ENCODE data around the gene SETD2. TPM values are rescaled to one million over a fixed set of nuclear protein-coding genes. Genes with fewer than 3 reads are reported as not detected.

Gene SETD2
- total and polyA plus RNA-seq, 2 experiments from 2014 or later: 16.7 to 45.2 TPM

DNA sequence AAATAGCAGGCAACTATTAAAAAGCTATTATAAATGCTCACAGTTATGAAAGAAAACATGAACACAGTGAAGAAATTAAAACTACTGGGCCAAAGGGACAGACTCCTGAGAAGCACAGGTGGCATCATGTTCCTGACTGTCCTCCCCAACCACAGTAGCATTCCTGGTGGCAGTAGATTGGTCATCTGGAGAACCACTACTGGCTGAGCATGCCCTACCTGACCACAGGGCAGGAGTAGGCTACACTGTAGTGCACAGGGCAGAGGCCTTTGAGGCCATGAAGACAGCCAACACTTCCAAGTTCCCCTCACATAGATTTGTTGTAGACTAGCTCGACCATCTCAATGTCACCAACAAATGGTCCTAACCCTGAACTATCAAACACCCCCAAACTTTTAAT lies 135.2 kb downstream of the SETD2 start (continued):
- TF ChIP-seq CREB1 (CRISPR knock-in tag; IDR thresholded peaks at IDR 0.05; ENCODE audit: low read depth): no peak

- Mint-ChIP-seq H3K27ac (no peak overlapping the region), H3K36me3 (ENCODE audit: low read depth) (peaks cover 5% of the 10 kb centered on the region; the same call in 2 of the 3 replicates), H3K9me3 (no peaks in the 10 kb centered on the region), H3K4me1 (peaks cover 7% of the 10 kb centered on the region; the same call in 2 of the 3 replicates), H3K4me3 (no peak overlapping the region), H3K27me3 (ENCODE audit: insufficient read depth, low read depth, poor library complexity) (no peaks in the 10 kb centered on the region)
- no peak overlapping the region for H3K4me2 ChIP-seq
- H3K27me3 ChIP-seq (ENCODE audit: insufficient read depth): no peaks in the 10 kb centered on the region
- H3K79me2 ChIP-seq (replicated peaks; ENCODE audit: insufficient read depth): peaks cover 17% of the 10 kb centered on the region; the same call in 1 of the 2 replicates
- H3F3A ChIP-seq (replicated peaks; ENCODE audit: low read depth): no peaks in the 10 kb centered on the region
- peaks cover 15% of the 10 kb centered on the region; the same call in 1 of the 2 replicates for H4K20me1 ChIP-seq (replicated peaks; ENCODE audit: insufficient read depth)
- DNase-seq (ENCODE audit: low spot score) (no peak), ATAC-seq (no peak)
- no peak overlapping the region for H2AFZ ChIP-seq
- H3K27ac ChIP-seq (ENCODE audit: low read depth): peak overlapping the region; percentile 67; the same call in 1 of the 2 replicates
- H3K4me1 ChIP-seq (ENCODE audit: insufficient read depth): peaks cover 4% of the 10 kb centered on the region; the same call in 1 of the 2 replicates
- H3K9me2 ChIP-seq (ENCODE audit: insufficient read depth): no peaks in the 10 kb centered on the region
- H3K4me3 ChIP-seq: no peak overlapping the region
- H3K36me3 ChIP-seq (ENCODE audit: insufficient read depth): no peaks in the 10 kb centered on the region
- TF ChIP-seq EZH2phosphoT487 (IDR thresholded peaks at IDR 0.05; ENCODE audit: unreplicated experiment) (no peak), ZNF462 (CRISPR knock-in tag; IDR thresholded peaks at IDR 0.05) (no peak), ZNF331 (CRISPR knock-in tag; IDR thresholded peaks at IDR 0.05; ENCODE audit: low read depth) (no peak), CREB1 (CRISPR knock-in tag; IDR thresholded peaks at IDR 0.05; ENCODE audit: low read depth) (no peak), CTCF (conservative IDR thresholded peaks at IDR 0.05; ENCODE audit: low read depth in 2 of 2) (no peak), ZNF114 (CRISPR knock-in tag; IDR thresholded peaks at IDR 0.05) (no peak), NANOG (IDR thresholded peaks at IDR 0.05; ENCODE audit: borderline replicate concordance) (no peak)
- TF ChIP-seq, protein P1, sequence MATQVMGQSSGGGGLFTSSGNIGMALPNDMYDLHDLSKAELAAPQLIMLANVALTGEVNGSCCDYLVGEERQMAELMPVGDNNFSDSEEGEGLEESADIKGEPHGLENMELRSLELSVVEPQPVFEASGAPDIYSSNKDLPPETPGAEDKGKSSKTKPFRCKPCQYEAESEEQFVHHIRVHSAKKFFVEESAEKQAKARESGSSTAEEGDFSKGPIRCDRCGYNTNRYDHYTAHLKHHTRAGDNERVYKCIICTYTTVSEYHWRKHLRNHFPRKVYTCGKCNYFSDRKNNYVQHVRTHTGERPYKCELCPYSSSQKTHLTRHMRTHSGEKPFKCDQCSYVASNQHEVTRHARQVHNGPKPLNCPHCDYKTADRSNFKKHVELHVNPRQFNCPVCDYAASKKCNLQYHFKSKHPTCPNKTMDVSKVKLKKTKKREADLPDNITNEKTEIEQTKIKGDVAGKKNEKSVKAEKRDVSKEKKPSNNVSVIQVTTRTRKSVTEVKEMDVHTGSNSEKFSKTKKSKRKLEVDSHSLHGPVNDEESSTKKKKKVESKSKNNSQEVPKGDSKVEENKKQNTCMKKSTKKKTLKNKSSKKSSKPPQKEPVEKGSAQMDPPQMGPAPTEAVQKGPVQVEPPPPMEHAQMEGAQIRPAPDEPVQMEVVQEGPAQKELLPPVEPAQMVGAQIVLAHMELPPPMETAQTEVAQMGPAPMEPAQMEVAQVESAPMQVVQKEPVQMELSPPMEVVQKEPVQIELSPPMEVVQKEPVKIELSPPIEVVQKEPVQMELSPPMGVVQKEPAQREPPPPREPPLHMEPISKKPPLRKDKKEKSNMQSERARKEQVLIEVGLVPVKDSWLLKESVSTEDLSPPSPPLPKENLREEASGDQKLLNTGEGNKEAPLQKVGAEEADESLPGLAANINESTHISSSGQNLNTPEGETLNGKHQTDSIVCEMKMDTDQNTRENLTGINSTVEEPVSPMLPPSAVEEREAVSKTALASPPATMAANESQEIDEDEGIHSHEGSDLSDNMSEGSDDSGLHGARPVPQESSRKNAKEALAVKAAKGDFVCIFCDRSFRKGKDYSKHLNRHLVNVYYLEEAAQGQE (IDR thresholded peaks at IDR 0.05; ENCODE audit: unreplicated experiment): no peak
- TF ChIP-seq, protein P2, sequence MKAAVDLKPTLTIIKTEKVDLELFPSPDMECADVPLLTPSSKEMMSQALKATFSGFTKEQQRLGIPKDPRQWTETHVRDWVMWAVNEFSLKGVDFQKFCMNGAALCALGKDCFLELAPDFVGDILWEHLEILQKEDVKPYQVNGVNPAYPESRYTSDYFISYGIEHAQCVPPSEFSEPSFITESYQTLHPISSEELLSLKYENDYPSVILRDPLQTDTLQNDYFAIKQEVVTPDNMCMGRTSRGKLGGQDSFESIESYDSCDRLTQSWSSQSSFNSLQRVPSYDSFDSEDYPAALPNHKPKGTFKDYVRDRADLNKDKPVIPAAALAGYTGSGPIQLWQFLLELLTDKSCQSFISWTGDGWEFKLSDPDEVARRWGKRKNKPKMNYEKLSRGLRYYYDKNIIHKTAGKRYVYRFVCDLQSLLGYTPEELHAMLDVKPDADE (IDR thresholded peaks at IDR 0.05): no peak
Observed at GRCh38 chr3:47028146-47028545, 135.8 kb downstream of the SETD2 start.

Data from GM23338 (cell line).